Aorta (tissue), 5 donors: ENCODE results near the gene RPL32. TPM values are rescaled to one million over a fixed set of nuclear protein-coding genes. Genes with fewer than 3 reads are reported as not detected.

Experiments used
- ATAC-seq: fragments of 200-7000 bp; cut with Tn5 transposase; one replicate; pipeline ENCODE4 v1.9.1; 2022; ENCODE audit warnings: moderate library complexity; ENCODE audit not compliant: low FRiP score
- DNase-seq, 2 donors: peaks; one replicate each; pipeline ENCODE4 v3.0.0-alpha.2; 2020
- H3K27ac ChIP-seq, 2 donors: one replicate each; pipeline ENCODE4 v1.5.1; 2013; ENCODE audit warnings: low read length in 2 of 2, mild to moderate bottlenecking in 2 of 2, moderate library complexity in 2 of 2, control low read depth in 1 of 2, inconsistent platforms in 1 of 2, low read depth in 1 of 2
- H3K27me3 ChIP-seq, 2 donors: one replicate each; pipeline ENCODE4 v1.6.1; 2013; ENCODE audit warnings: control low read depth in 1 of 2, low read length in 1 of 2, mild to moderate bottlenecking in 1 of 2, moderate library complexity in 1 of 2; ENCODE audit not compliant: insufficient read depth in 2 of 2, control insufficient read depth in 1 of 2
- H3K36me3 ChIP-seq, 2 donors: one replicate each; pipeline ENCODE4 v1.6.1; 2013; ENCODE audit warnings: control low read depth in 1 of 2, low read length in 1 of 2, mild to moderate bottlenecking in 1 of 2; ENCODE audit not compliant: insufficient read depth in 2 of 2, control insufficient read depth in 1 of 2
- H3K4me1 ChIP-seq, 2 donors: one replicate each; pipeline ENCODE4 v1.6.1; 2013; ENCODE audit warnings: low read length in 2 of 2, control low read depth in 1 of 2, mild to moderate bottlenecking in 1 of 2, moderate library complexity in 1 of 2; ENCODE audit not compliant: insufficient read depth in 2 of 2, control insufficient read depth in 1 of 2
- H3K4me3 ChIP-seq, 2 donors: one replicate each; pipeline ENCODE4 v1.5.1; 2013; ENCODE audit warnings: low read length in 2 of 2, control low read depth in 1 of 2, mild to moderate bottlenecking in 1 of 2
- H3K9me3 ChIP-seq: one replicate; pipeline ENCODE4 v1.6.1; 2013; ENCODE audit warnings: mild to moderate bottlenecking, low read length; ENCODE audit not compliant: control insufficient read depth
- WGBS, 2 donors: extraction: QIAGEN DNeasy Blood & Tissue Kit; methylation state at CpG; one replicate each; pipeline ENCODE4 v1.1.7; 2013; 5-methylcytosine and 5-hydroxymethylcytosine counted together
- intact Hi-C, 2 donors: fragments of 100-400 bp; cut with DNase I; formaldehyde crosslinking; loops; one replicate each; pipeline versions ENCODE4 v1.14.2 to v1.15.0; 2022
- polyA plus RNA-seq, 2 donors: library from polyadenylated mRNA; stranded (reverse); fragments of 200-250 nt; gene quantifications; one replicate each; pipeline ENCODE4 v1.2.3, GENCODE V29; 2013
- total RNA-seq, 2 donors: library from RNA; stranded (reverse); fragmentation: NEBNext Ultra II Directional; extraction: Animal tissue kit (Norgen Biotek cat#: 25700); gene quantifications; one replicate each; pipeline ENCODE4 v1.2.1, GENCODE V29; 2021
- donor health status: healthy with polysubstance abuse.
- donor health status: Bipolar disorder and iron deficiency.
- donor health status: DM: no; HTN: no; CAD: no.
- donor health status: DM: no; HTN: no; CAD: no.
- donor health status: DM: yes; HTN: yes; CAD: no.

RPL32 gene
- total and polyA plus RNA-seq, 4 donors: 1,255 to 3,270 (median 2,064) TPM

DNA sequence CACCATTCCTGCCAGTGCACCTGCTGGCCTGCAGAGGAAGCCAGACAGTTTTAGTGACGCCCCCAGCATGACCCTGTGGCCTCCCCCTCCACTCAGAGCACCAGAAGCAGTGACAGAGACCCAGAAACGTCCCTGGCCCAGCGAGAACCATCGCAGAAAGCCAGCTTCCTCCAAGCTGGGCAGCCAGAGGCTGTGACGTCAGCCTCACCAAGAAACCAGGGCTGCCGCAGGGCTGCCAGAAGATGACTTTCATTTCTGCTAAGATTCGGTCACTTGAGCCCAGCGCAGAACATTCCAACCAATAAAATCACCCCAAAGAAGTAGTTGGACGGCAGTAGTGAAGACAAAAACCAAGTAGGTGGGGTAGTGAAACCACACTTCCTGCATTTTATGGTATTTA, 29.6 kb upstream of the RPL32 start:
- no peak overlapping the region for H3K27ac ChIP-seq
- no peaks in the 10 kb centered on the region for H3K9me3 ChIP-seq
- no peaks in the 10 kb centered on the region for H3K27me3 ChIP-seq
- H3K4me1 ChIP-seq: no peaks in the 10 kb centered on the region
- DNase-seq: peak; percentile 75 to 87
- H3K4me3 ChIP-seq: no peak overlapping the region
- intact Hi-C loops: no loop called here
- ATAC-seq: no peak
- 45 to 51% methylated on average over 9 of the region's 9 CpGs for WGBS, 2 donors
- H3K36me3 ChIP-seq: no peaks in the 10 kb centered on the region

DNA sequence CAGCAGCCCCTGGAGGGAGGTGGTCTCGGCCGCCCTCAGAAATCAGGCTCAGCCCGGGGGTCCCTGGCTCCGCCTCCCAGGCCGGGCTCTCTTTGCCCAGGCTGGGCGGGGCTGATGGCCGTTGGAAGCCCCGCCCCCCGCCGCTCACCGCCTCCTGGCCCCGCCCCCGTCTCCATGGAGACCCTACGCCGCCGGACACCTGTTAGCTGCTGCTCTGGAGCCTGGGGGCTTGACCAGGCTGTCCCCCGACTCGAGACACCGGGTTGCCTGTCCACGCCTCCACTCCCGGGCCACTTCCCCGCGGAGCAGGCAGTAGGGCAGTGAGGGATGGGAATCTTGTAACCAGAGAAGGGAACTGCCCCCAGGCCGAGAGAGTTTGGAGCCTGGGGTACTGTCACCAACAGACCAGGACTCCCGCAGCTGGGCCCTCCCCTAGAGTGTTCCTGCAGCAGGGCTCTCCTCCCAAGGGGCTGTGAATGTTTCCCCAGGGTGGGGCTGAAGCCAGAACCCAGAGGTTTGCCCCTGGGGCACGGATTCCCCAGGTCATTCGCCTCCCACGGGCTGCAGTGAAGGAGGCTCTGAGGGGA, 27.8 kb upstream of the RPL32 start:
- Histone ChIP-seq H3K9me3 (no peaks in the 10 kb centered on the region), H3K4me3 (no peak overlapping the region), H3K27me3 (no peaks in the 10 kb centered on the region), H3K36me3 (no peaks in the 10 kb centered on the region), H3K27ac (no peak overlapping the region), H3K4me1 (no peaks in the 10 kb centered on the region)
- DNase-seq (peak in 1 of 2 donors; percentile 83), ATAC-seq (peak; percentile 51)
- 23% methylated on average over 24 to 28 of the region's 28 CpGs for WGBS, 2 donors
- intact Hi-C loops: loop anchor here (2.0 to 5.0 kb wide), 2 partner anchors 24 to 118 kb away; no protein-coding TSS in a partner anchor

DNA sequence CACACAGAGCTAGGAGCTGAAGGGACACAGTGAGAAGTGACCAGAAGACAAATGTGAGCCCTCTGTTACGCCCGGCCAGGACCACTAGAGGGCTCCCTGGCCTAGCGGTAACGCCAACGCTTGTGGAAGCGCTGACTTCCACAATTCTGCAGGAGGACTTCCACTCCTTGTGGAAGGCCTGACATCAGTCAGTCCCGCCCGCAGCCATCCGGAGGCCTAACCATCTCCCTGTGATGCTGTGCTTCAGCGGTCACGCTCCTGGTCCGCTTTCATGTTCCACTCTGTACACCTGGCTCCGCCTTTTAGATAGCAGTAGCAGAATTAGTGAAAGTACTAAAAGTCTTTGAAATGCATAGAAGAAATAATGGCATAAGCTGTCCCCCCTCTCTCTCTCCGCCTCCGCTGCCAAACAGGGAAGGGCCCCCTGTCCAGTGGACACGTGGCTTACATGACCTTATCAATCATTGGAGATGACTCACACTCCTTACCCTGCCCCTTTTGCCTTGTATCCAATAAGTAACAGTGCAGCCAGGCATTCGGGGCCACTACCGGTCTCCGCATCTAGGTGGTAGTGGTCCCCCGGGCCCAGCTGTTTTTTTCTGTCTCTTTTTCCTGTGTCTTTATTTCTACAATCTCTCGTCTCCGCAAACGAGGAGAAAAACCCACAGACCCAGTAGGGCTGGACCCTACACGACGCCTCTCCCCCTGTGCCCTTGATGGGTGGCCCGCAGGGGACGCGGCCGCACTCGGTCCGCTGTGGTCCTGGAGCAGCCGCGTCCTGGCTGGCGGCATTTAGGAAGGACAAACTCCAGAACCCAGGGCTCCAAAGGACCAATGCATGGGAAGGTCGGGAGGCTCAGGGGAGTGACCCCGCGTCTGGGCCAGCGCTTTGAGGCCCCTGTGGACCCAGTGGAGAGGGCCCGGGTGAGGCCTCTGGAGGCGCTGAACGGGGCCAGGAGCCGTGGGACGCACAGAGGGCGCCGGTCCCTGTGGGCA, 27.0 kb upstream of the RPL32 start:
- intact Hi-C loops: loop anchor here (1.0 to 5.0 kb wide), 3 partner anchors 24 to 119 kb away; no protein-coding TSS in a partner anchor
- no peaks in the 10 kb centered on the region for H3K27me3 ChIP-seq
- H3K27ac ChIP-seq: no peak overlapping the region
- DNase-seq (peak; percentile 85 to 92), ATAC-seq (peak; percentile 93)
- H3K4me3 ChIP-seq: no peak overlapping the region
- H3K36me3 ChIP-seq: no peaks in the 10 kb centered on the region
- 38 to 40% methylated on average over 45 of the region's 45 CpGs for WGBS, 2 donors
- no peaks in the 10 kb centered on the region for H3K4me1 ChIP-seq
- H3K9me3 ChIP-seq: no peaks in the 10 kb centered on the region

DNA sequence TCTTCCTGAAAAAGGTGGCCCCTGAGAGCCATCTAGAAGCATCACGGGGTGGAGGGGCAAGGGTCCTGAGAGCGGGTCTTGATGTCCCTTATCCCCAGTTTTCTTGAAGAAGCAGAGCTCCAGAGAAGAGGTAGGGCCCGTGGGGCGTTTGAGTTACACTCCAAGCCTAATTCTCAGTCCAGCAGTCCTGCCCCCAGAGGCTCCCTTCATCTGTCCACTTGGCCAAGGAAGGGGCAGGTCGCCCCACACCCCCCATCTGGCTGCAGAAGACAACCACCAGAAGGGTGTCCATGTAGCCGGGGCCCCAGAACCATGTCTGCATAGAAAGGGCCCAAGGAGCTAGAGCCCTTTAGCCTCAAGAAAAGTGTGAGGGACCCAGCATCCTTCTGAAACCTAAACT, 25.5 kb upstream of the RPL32 start:
- no peak overlapping the region for H3K27ac ChIP-seq
- intact Hi-C loops: loop anchor here in 1 of 2 donors (5.0 kb wide), 1 partner anchor 120 kb away; no protein-coding TSS in a partner anchor
- H3K4me3 ChIP-seq: no peak overlapping the region
- 80 to 87% methylated on average over 6 of the region's 6 CpGs for WGBS, 2 donors
- no peaks in the 10 kb centered on the region for H3K27me3 ChIP-seq
- no peaks in the 10 kb centered on the region for H3K9me3 ChIP-seq
- ATAC-seq: no peak
- peak in 1 of 2 donors; percentile 61 for DNase-seq
- no peaks in the 10 kb centered on the region for H3K36me3 ChIP-seq
- H3K4me1 ChIP-seq: no peaks in the 10 kb centered on the region

DNA sequence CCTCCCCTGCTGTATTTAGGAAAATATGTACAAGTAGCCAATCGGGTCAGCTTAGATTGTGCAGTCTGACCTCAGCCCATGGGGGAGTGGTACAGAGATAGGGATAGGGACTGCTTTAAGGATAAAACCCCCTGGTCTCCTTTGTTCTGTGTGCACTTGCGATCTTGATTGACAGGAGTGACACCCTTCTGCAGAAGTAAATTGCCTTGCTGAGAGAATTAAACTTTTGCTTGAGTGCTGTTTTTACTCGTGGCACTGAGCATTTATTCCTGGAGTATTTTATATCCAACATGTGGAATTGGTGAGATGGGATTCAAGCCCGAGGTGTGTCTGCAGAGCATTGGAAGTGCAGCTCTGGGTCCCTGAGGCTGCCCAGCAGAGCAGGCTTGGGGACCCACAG, 23.9 kb upstream of the RPL32 start:
- Histone ChIP-seq H3K4me1 (no peaks in the 10 kb centered on the region), H3K27me3 (no peaks in the 10 kb centered on the region), H3K27ac (no peak overlapping the region), H3K4me3 (no peak overlapping the region), H3K9me3 (no peaks in the 10 kb centered on the region), H3K36me3 (no peaks in the 10 kb centered on the region)
- 90 to 91% methylated on average over 4 of the region's 4 CpGs for WGBS, 2 donors
- no peak for DNase-seq
- ATAC-seq: no peak
- intact Hi-C loops: loop anchor here in 1 of 2 donors (5.0 kb wide), 1 partner anchor 122 kb away; no protein-coding TSS in a partner anchor

DNA sequence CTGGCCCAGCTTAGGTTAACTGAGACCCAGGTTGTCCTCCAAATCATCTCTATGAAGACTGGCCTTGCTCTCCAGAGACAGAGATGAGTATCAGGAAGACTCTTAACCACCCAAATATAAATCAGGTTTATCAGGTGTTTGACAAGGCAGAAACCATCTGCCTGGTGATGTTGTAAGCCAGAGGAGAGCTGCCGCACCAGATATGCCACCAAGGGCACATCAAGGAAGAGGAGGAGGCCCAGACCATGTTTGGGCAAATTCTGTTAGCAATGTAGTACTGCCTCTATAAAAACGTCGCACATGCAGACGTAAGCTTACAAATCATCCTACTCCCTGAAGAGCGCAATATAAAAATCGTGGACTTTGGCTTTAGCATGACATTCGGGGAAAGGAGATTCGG, 21.0 kb upstream of the RPL32 start:
- 94 to 96% methylated on average over 8 of the region's 8 CpGs for WGBS, 2 donors
- ATAC-seq: no peak
- intact Hi-C loops: no loop called here

DNA sequence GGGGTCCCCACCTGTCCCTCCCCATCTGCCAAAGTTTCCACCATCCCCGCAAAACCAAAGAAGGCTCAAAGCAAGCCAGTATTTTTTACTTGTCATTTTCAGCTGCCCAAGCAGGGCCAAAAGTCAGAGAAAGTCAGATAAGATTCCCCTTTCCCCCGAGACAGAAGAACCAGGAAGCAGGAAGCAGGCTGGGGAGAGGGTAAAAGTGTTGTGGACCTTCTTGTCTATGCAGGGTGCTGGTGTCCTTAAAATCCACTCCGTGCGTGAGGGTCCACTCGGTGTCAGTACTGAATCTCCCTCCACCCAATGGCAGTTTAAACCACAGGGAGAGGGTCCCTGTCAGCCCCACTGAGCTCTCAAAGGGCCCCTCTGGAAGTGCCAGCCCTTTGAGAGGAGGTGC, 20.2 kb upstream of the RPL32 start:
- intact Hi-C loops: no loop called here
- WGBS, 2 donors: 89 to 90% methylated on average over 5 of the region's 5 CpGs

More for the DNA sequence above, 21.0 kb upstream of the RPL32 start:
- Histone ChIP-seq H3K36me3 (no peaks in the 10 kb centered on the region), H3K27me3 (no peaks in the 10 kb centered on the region), H3K4me1 (no peaks in the 10 kb centered on the region), H3K27ac (no peak overlapping the region), H3K4me3 (no peak overlapping the region), H3K9me3 (no peaks in the 10 kb centered on the region)
- no peak for DNase-seq

DNA sequence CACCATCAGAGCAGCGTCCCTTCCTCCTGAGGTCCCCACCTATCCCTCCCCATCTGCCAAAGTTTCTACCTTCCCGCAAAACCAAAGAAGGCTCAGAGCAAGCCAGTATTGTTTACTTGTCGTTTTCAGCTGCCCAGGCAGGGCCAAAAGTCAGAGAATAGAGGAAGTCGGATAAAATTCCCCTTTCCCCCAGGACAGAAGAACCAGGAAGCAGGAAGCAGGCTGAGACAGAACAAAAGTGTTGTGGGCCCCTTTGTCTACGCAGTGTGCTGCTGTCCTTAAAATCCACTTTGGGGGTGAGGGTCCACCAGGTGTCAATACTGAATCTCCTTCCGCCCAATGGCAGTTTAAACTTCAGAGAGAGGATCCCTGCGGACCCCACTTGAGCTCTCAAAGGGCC, 18.5 kb upstream of the RPL32 start:
- Histone ChIP-seq H3K4me3 (no peak overlapping the region), H3K9me3 (no peaks in the 10 kb centered on the region), H3K36me3 (no peaks in the 10 kb centered on the region), H3K27me3 (no peaks in the 10 kb centered on the region), H3K4me1 (no peaks in the 10 kb centered on the region), H3K27ac (no peak overlapping the region)
- intact Hi-C loops: no loop called here
- DNase-seq: peak in 1 of 2 donors; percentile 17
- WGBS, 2 donors: 89 to 90% methylated on average over 7 of the region's 7 CpGs
- ATAC-seq: no peak

More for the DNA sequence above, 20.2 kb upstream of the RPL32 start:
- ATAC-seq (no peak), DNase-seq (no peak)
- no peak overlapping the region for H3K27ac ChIP-seq
- no peaks in the 10 kb centered on the region for H3K4me1 ChIP-seq
- H3K27me3 ChIP-seq: no peaks in the 10 kb centered on the region
- H3K4me3 ChIP-seq: no peak overlapping the region
- H3K36me3 ChIP-seq: no peaks in the 10 kb centered on the region
- H3K9me3 ChIP-seq: no peaks in the 10 kb centered on the region
